Daoy (cell line): ENCODE data around the gene RUNX1. TPM values are rescaled to one million over a fixed set of nuclear protein-coding genes. Genes with fewer than 3 reads are reported as not detected.

Experiments
- DNase-seq: peaks from one replicate; pipeline ENCODE4 v3.0.0-alpha.2; 2015; ENCODE audit warnings: low read depth
- total RNA-seq: library from RNA; depleted of rRNA; stranded (reverse); fragments of >200 nt; shearing (Covaris generic); gene quantifications from 2 replicates; pipeline ENCODE4 v1.2.3, GENCODE V29; 2014

RUNX1 gene
- total RNA-seq, 1 experiment from 2014 or later: 9.5 TPM

GRCh38 chr21:35036465-35037383 is 12.4 kb downstream of the RUNX1 start:
- no peak for DNase-seq

- DNase-seq: no peak
Measured at GRCh38 chr21:35035581-35035980, 13.5 kb downstream of the RUNX1 start.

- no peak for DNase-seq
Measured at GRCh38 chr21:35035116-35035515, 14.0 kb downstream of the RUNX1 start.

GRCh38 chr21:35034203-35034926 is 14.7 kb downstream of the RUNX1 start:
- DNase-seq: no peak

- DNase-seq: no peak
Measured at GRCh38 chr21:35032474-35033263, 16.4 kb downstream of the RUNX1 start.

- no peak for DNase-seq
Measured at GRCh38 chr21:35028451-35028978, 20.6 kb downstream of the RUNX1 start.

GRCh38 chr21:35027563-35028450 is 21.3 kb downstream of the RUNX1 start:
- DNase-seq: no peak

GRCh38 chr21:35026617-35027562 is 22.2 kb downstream of the RUNX1 start:
- DNase-seq: no peak

GRCh38 chr21:35026153-35026500 is 23.0 kb downstream of the RUNX1 start:
- DNase-seq: no peak

- no peak for DNase-seq
Measured at GRCh38 chr21:35025206-35026152, 23.6 kb downstream of the RUNX1 start.

- no peak for DNase-seq
Measured at GRCh38 chr21:35024513-35024912, 24.6 kb downstream of the RUNX1 start.

- DNase-seq: no peak
Measured at GRCh38 chr21:35024071-35024420, 25.1 kb downstream of the RUNX1 start.

GRCh38 chr21:35023396-35024070 is 25.6 kb downstream of the RUNX1 start:
- DNase-seq: no peak

- no peak for DNase-seq
Measured at GRCh38 chr21:35021546-35021945, 27.6 kb downstream of the RUNX1 start.

- DNase-seq: peak; percentile 58
Measured at GRCh38 chr21:35020902-35021301, 28.2 kb downstream of the RUNX1 start.

GRCh38 chr21:35020436-35020835 is 28.7 kb downstream of the RUNX1 start:
- DNase-seq: no peak

GRCh38 chr21:35019631-35020032 is 29.5 kb downstream of the RUNX1 start:
- no peak for DNase-seq

GRCh38 chr21:35017256-35017655 is 31.8 kb downstream of the RUNX1 start:
- no peak for DNase-seq
